Measurements from ENCODE around the gene PAX5.

The PAX5 gene

GRCh38 chr9:36938617-36939016 lies 95.5 kb downstream of the PAX5 start:
- no peak for FAIRE-seq
- DNase-seq (ENCODE audit: insufficient read length, low spot score) = no peak
- no peak for TF ChIP-seq POLR2A (IDR thresholded peaks at IDR 0.05; ENCODE audit: low read depth, low read length)
- TF ChIP-seq PAX5 (IDR thresholded peaks at IDR 0.05; ENCODE audit: insufficient read depth, low read length, severe bottlenecking) = no peak
- TF ChIP-seq POLR2AphosphoS5 (IDR thresholded peaks at IDR 0.05; ENCODE audit: low read depth, low read length) = no peak
- no peak for TF ChIP-seq SPI1 (IDR thresholded peaks at IDR 0.05; ENCODE audit: low read depth, low read length)
- no peak for TF ChIP-seq TAF1 (IDR thresholded peaks at IDR 0.05; ENCODE audit: low read depth, low read length)
- TF ChIP-seq POU2F2 (IDR thresholded peaks at IDR 0.05; ENCODE audit: low read depth, low read length) = no peak

GRCh38 chr9:36937951-36938350 lies 96.1 kb downstream of the PAX5 start:
- FAIRE-seq = no peak
- DNase-seq (ENCODE audit: insufficient read length, low spot score) = no peak

GRCh38 chr9:36937346-36937745 lies 96.7 kb downstream of the PAX5 start:
- no peak for TF ChIP-seq PAX5 (IDR thresholded peaks at IDR 0.05; ENCODE audit: insufficient read depth, low read length, severe bottlenecking)
- no peak for TF ChIP-seq SPI1 (IDR thresholded peaks at IDR 0.05; ENCODE audit: low read depth, low read length)
- no peak for TF ChIP-seq TAF1 (IDR thresholded peaks at IDR 0.05; ENCODE audit: low read depth, low read length)
- TF ChIP-seq POLR2AphosphoS5 (IDR thresholded peaks at IDR 0.05; ENCODE audit: low read depth, low read length) = no peak
- TF ChIP-seq POLR2A (IDR thresholded peaks at IDR 0.05; ENCODE audit: low read depth, low read length) = no peak
- no peak for TF ChIP-seq POU2F2 (IDR thresholded peaks at IDR 0.05; ENCODE audit: low read depth, low read length)
- DNase-seq (ENCODE audit: insufficient read length, low spot score) (no peak), FAIRE-seq (no peak)

More at GRCh38 chr9:36937951-36938350, 96.1 kb downstream of the PAX5 start:
- TF ChIP-seq PAX5 (IDR thresholded peaks at IDR 0.05; ENCODE audit: insufficient read depth, low read length, severe bottlenecking) (no peak), POLR2A (IDR thresholded peaks at IDR 0.05; ENCODE audit: low read depth, low read length) (no peak), SPI1 (IDR thresholded peaks at IDR 0.05; ENCODE audit: low read depth, low read length) (no peak), POU2F2 (IDR thresholded peaks at IDR 0.05; ENCODE audit: low read depth, low read length) (no peak), POLR2AphosphoS5 (IDR thresholded peaks at IDR 0.05; ENCODE audit: low read depth, low read length) (no peak), TAF1 (IDR thresholded peaks at IDR 0.05; ENCODE audit: low read depth, low read length) (no peak)

GRCh38 chr9:36936498-36936831 lies 97.6 kb downstream of the PAX5 start:
- DNase-seq (ENCODE audit: insufficient read length, low spot score) = no peak
- no peak for FAIRE-seq
- no peak for TF ChIP-seq POLR2AphosphoS5 (IDR thresholded peaks at IDR 0.05; ENCODE audit: low read depth, low read length)

GRCh38 chr9:36935768-36936497 lies 98.1 kb downstream of the PAX5 start:
- DNase-seq (ENCODE audit: insufficient read length, low spot score) (no peak), FAIRE-seq (no peak)
- no peak for TF ChIP-seq SPI1 (IDR thresholded peaks at IDR 0.05; ENCODE audit: low read depth, low read length)
- TF ChIP-seq PAX5 (IDR thresholded peaks at IDR 0.05; ENCODE audit: insufficient read depth, low read length, severe bottlenecking) = no peak

- no peak for FAIRE-seq
These were observed 98.7 kb downstream of the PAX5 start for GRCh38 chr9:36935332-36935731.

GRCh38 chr9:36934478-36935065 lies 99.5 kb downstream of the PAX5 start:
- FAIRE-seq = no peak
- DNase-seq (ENCODE audit: insufficient read length, low spot score) = no peak
- TF ChIP-seq POLR2AphosphoS5 (IDR thresholded peaks at IDR 0.05; ENCODE audit: low read depth, low read length) = no peak
- TF ChIP-seq PAX5 (IDR thresholded peaks at IDR 0.05; ENCODE audit: insufficient read depth, low read length, severe bottlenecking) = no peak
- TF ChIP-seq SPI1 (IDR thresholded peaks at IDR 0.05; ENCODE audit: low read depth, low read length) = no peak
- TF ChIP-seq TAF1 (IDR thresholded peaks at IDR 0.05; ENCODE audit: low read depth, low read length) = no peak
- no peak for TF ChIP-seq POLR2A (IDR thresholded peaks at IDR 0.05; ENCODE audit: low read depth, low read length)
- TF ChIP-seq POU2F2 (IDR thresholded peaks at IDR 0.05; ENCODE audit: low read depth, low read length) = no peak

More at GRCh38 chr9:36935332-36935731, 98.7 kb downstream of the PAX5 start:
- DNase-seq (ENCODE audit: insufficient read length, low spot score) = no peak
- TF ChIP-seq POLR2AphosphoS5 (IDR thresholded peaks at IDR 0.05; ENCODE audit: low read depth, low read length) (no peak), PAX5 (IDR thresholded peaks at IDR 0.05; ENCODE audit: insufficient read depth, low read length, severe bottlenecking) (no peak), SPI1 (IDR thresholded peaks at IDR 0.05; ENCODE audit: low read depth, low read length) (no peak), POLR2A (IDR thresholded peaks at IDR 0.05; ENCODE audit: low read depth, low read length) (no peak)

GRCh38 chr9:36933676-36934215 lies 100.3 kb downstream of the PAX5 start:
- no peak for FAIRE-seq
- TF ChIP-seq POLR2AphosphoS5 (IDR thresholded peaks at IDR 0.05; ENCODE audit: low read depth, low read length) (no peak), SPI1 (IDR thresholded peaks at IDR 0.05; ENCODE audit: low read depth, low read length) (no peak), TAF1 (IDR thresholded peaks at IDR 0.05; ENCODE audit: low read depth, low read length) (no peak), PAX5 (IDR thresholded peaks at IDR 0.05; ENCODE audit: insufficient read depth, low read length, severe bottlenecking) (no peak), POLR2A (IDR thresholded peaks at IDR 0.05; ENCODE audit: low read depth, low read length) (no peak), POU2F2 (IDR thresholded peaks at IDR 0.05; ENCODE audit: low read depth, low read length) (no peak)
- DNase-seq (ENCODE audit: insufficient read length, low spot score) = no peak

GRCh38 chr9:36932198-36932597 lies 101.9 kb downstream of the PAX5 start:
- DNase-seq (ENCODE audit: insufficient read length, low spot score) (no peak), FAIRE-seq (no peak)
- TF ChIP-seq SPI1 (IDR thresholded peaks at IDR 0.05; ENCODE audit: low read depth, low read length) (no peak), PAX5 (IDR thresholded peaks at IDR 0.05; ENCODE audit: insufficient read depth, low read length, severe bottlenecking) (no peak), TAF1 (IDR thresholded peaks at IDR 0.05; ENCODE audit: low read depth, low read length) (no peak), POU2F2 (IDR thresholded peaks at IDR 0.05; ENCODE audit: low read depth, low read length) (no peak)

- FAIRE-seq (no peak), DNase-seq (ENCODE audit: insufficient read length, low spot score) (no peak)
These were observed 103.1 kb downstream of the PAX5 start for GRCh38 chr9:36930941-36931340.

More at GRCh38 chr9:36930941-36931340, 103.1 kb downstream of the PAX5 start:
- TF ChIP-seq POLR2AphosphoS5 (IDR thresholded peaks at IDR 0.05; ENCODE audit: low read depth, low read length) (no peak), POLR2A (IDR thresholded peaks at IDR 0.05; ENCODE audit: low read depth, low read length) (no peak), PAX5 (IDR thresholded peaks at IDR 0.05; ENCODE audit: insufficient read depth, low read length, severe bottlenecking) (no peak), SPI1 (IDR thresholded peaks at IDR 0.05; ENCODE audit: low read depth, low read length) (no peak), TAF1 (IDR thresholded peaks at IDR 0.05; ENCODE audit: low read depth, low read length) (no peak), POU2F2 (IDR thresholded peaks at IDR 0.05; ENCODE audit: low read depth, low read length) (no peak)
